IPS DF 6.9 (cell line): ENCODE data around the gene GNG10.

Experiments
- DNase-seq: peaks from one replicate; pipeline ENCODE4 v3.0.0-alpha.2; 2013; ENCODE audit warnings: low read depth, low spot score
- H3K27ac ChIP-seq: one replicate; pipeline ENCODE4 v1.5.1; 2013; ENCODE audit warnings: low read length, control low read depth
- H3K27me3 ChIP-seq: 2 replicates; pipeline ENCODE4 v1.6.1; 2013; ENCODE audit warnings: mild to moderate bottlenecking, low read length; ENCODE audit not compliant: control insufficient read depth, insufficient read depth
- H3K36me3 ChIP-seq: 2 replicates; pipeline ENCODE4 v1.6.1; 2013; ENCODE audit warnings: low read length; ENCODE audit not compliant: control insufficient read depth, insufficient read depth
- H3K4me1 ChIP-seq: 2 replicates; pipeline ENCODE4 v1.6.1; 2013; ENCODE audit warnings: low read length; ENCODE audit not compliant: control insufficient read depth, insufficient read depth
- H3K4me3 ChIP-seq: 2 replicates; pipeline ENCODE4 v1.5.1; 2013; ENCODE audit warnings: mild to moderate bottlenecking, low read length
- H3K9me3 ChIP-seq: 2 replicates; pipeline ENCODE4 v1.6.1; 2013; ENCODE audit warnings: low read length, inconsistent platforms; ENCODE audit not compliant: control insufficient read depth, insufficient read depth
- WGBS: extraction: QIAGEN DNeasy Blood & Tissue Kit; methylation state at CpG from one replicate; pipeline ENCODE4 v1.1.7; 2013; ENCODE audit warnings: mixed read lengths, missing lambda C conversion rate; ENCODE audit not compliant: insufficient read length, insufficient coverage; 5-methylcytosine and 5-hydroxymethylcytosine counted together

Gene GNG10

DNA sequence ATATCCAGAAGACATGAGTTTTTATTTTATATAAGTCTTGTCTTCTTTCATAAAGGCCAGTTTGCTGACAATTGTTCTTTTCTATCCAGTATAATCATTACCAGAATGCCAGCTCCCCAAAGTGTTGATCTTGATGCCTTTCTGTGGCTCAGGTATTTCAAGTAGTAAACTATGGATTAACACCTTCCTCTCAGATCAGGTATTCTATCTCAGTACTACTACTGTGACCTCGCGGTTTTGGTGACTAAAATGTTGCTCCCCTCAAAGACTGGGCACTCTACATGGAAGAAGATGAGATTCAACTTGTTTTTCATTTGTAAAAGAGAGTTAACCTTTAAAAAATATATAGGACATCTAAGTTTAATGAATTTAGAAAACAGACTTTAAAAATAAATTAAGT is 58.1 kb downstream of the GNG10 start:
- Histone ChIP-seq H3K27ac (no peak overlapping the region), H3K4me3 (no peak overlapping the region), H3K27me3 (no peaks in the 10 kb centered on the region), H3K4me1 (no peaks in the 10 kb centered on the region), H3K36me3 (no peaks in the 10 kb centered on the region), H3K9me3 (no peaks in the 10 kb centered on the region)
- WGBS: no CpG with 5 or more reads among the region's 2 CpGs
- DNase-seq: no peak
